Gastroesophageal sphincter (tissue), 4 donors: ENCODE measurements around the gene WDR45B. TPM values are rescaled to one million over a fixed set of nuclear protein-coding genes. Genes with fewer than 3 reads are reported as not detected.

Experiments used
- ATAC-seq: fragments of 150-250 bp; one replicate; pipeline ENCODE4 v1.9.1; 2016; ENCODE audit warnings: mild to moderate bottlenecking, moderate library complexity
- H3K27ac ChIP-seq, 4 donors: fragments of 200-600 bp; sonication (generic) in 3 of 4; 1 replicate in 3 of 4; 2 replicates in 1 of 4; pipeline ENCODE4 v1.5.1; 2016 to 2019
- H3K27me3 ChIP-seq: fragments of 200-600 bp; sonication (generic); one replicate; pipeline ENCODE4 v1.5.1; 2019
- H3K36me3 ChIP-seq, 2 donors: fragments of 200-600 bp; sonication (generic); one replicate each; pipeline ENCODE4 v1.5.1; 2019; ENCODE audit warnings: control low read depth in 1 of 2
- H3K4me1 ChIP-seq, 3 donors: fragments of 200-600 bp; sonication (generic); 1 replicate in 2 of 3; 2 replicates in 1 of 3; pipeline ENCODE4 v1.5.1; 2016 to 2019; ENCODE audit warnings: control low read depth in 2 of 3
- H3K4me3 ChIP-seq, 2 donors: fragments of 200-600 bp; sonication (generic); one replicate each; pipeline ENCODE4 v1.5.1; 2019; ENCODE audit warnings: mild to moderate bottlenecking in 1 of 2, moderate library complexity in 1 of 2
- H3K9me3 ChIP-seq, 3 donors: fragments of 200-600 bp; sonication (generic); one replicate each; pipeline ENCODE4 v1.5.1; 2017 to 2019; ENCODE audit warnings: control low read depth in 2 of 3
- CTCF ChIP-seq, 4 experiments: fragments of 200-600 bp in 2 of 4; fragments of 450-650 bp in 2 of 4; sonication (generic) in 1 of 4; IDR thresholded peaks; one replicate each; pipeline ENCODE4 v1.5.1; 2017 to 2019; ENCODE audit warnings: antibody characterized with exemption in 4 of 4, mild to moderate bottlenecking in 2 of 4, moderate library complexity in 2 of 4
- EP300 ChIP-seq: sonication (generic); formaldehyde crosslinking; IDR thresholded peaks from one replicate; pipeline ENCODE4 v1.6.1; 2017; ENCODE audit warnings: antibody characterized with exemption, mild to moderate bottlenecking
- POLR2A ChIP-seq, 2 donors: fragments of 450-650 bp; IDR thresholded peaks; one replicate each; pipeline ENCODE4 v1.6.1; 2017; ENCODE audit warnings: antibody characterized with exemption in 2 of 2, mild to moderate bottlenecking in 2 of 2, moderate library complexity in 1 of 2
- POLR2AphosphoS5 ChIP-seq: sonication (generic); formaldehyde crosslinking; IDR thresholded peaks from one replicate; pipeline ENCODE4 v1.6.1; 2017; ENCODE audit warnings: antibody characterized with exemption
- WGBS, 2 donors: methylation state at CpG; one replicate each; pipeline ENCODE4 v1.1.5; 2018; ENCODE audit warnings: low coverage in 1 of 2; 5-methylcytosine and 5-hydroxymethylcytosine counted together
- total RNA-seq, 4 donors: library from RNA; depleted of rRNA; stranded (reverse); fragments of >200 nt; gene quantifications; one replicate each; pipeline ENCODE4 v1.1.0, GENCODE V29; 2016

Gene WDR45B
- total RNA-seq, 4 donors from 2014 or later: 70.8 to 77.4 (median 76.4) TPM

- H3K4me3 ChIP-seq: no peak overlapping the region
- WGBS, 2 donors: 76 to 86% methylated on average over 9 to 10 of the region's 22 CpGs
- no peak for ATAC-seq
Measured at GRCh38 chr17:82616021-82616711, 32.1 kb downstream of the WDR45B start.

GRCh38 chr17:82615084-82616020, 32.9 kb downstream of the WDR45B start:
- H3K36me3 ChIP-seq: peaks cover 0 to 92% of the 10 kb centered on the region in 2 donors
- H3K27me3 ChIP-seq: no peaks in the 10 kb centered on the region
- ATAC-seq: no peak
- TF ChIP-seq POLR2A (IDR thresholded peaks at IDR 0.05): no peak
- no peak for TF ChIP-seq CTCF (IDR thresholded peaks at IDR 0.05)
- no peak for TF ChIP-seq POLR2AphosphoS5
- WGBS, 2 donors: 79 to 93% methylated on average over 5 to 16 of the region's 45 CpGs
- peaks cover 0 to 7% (median 2%) of the 10 kb centered on the region in 3 donors for H3K4me1 ChIP-seq
- H3K4me3 ChIP-seq: no peak overlapping the region
- no peak overlapping the region for H3K27ac ChIP-seq
- no peaks in the 10 kb centered on the region for H3K9me3 ChIP-seq

More at GRCh38 chr17:82616021-82616711, 32.1 kb downstream of the WDR45B start:
- peaks cover 0 to 6% (median 2%) of the 10 kb centered on the region in 3 donors for H3K4me1 ChIP-seq
- TF ChIP-seq POLR2A (IDR thresholded peaks at IDR 0.05) (no peak), POLR2AphosphoS5 (no peak), EP300 (no peak), CTCF (IDR thresholded peaks at IDR 0.05) (no peak)
- H3K36me3 ChIP-seq: peaks cover 0 to 92% of the 10 kb centered on the region in 2 donors
- no peaks in the 10 kb centered on the region for H3K27me3 ChIP-seq
- no peak overlapping the region for H3K27ac ChIP-seq
- no peaks in the 10 kb centered on the region for H3K9me3 ChIP-seq

- no peak for ATAC-seq
- no peaks in the 10 kb centered on the region for H3K27me3 ChIP-seq
- 58% methylated on average over 2 of the region's 22 CpGs; no CpG with 5 or more reads in 1 of the 2 donors for WGBS, 2 donors
- H3K36me3 ChIP-seq: peaks cover 0 to 89% of the 10 kb centered on the region in 2 donors
- no peak overlapping the region for H3K27ac ChIP-seq
- no peaks in the 10 kb centered on the region for H3K9me3 ChIP-seq
- no peak overlapping the region for H3K4me3 ChIP-seq
- no peak for TF ChIP-seq EP300
- no peak for TF ChIP-seq CTCF (IDR thresholded peaks at IDR 0.05)
- H3K4me1 ChIP-seq: peaks cover 0 to 7% (median 2%) of the 10 kb centered on the region in 3 donors
Measured at GRCh38 chr17:82614095-82614631, 34.1 kb downstream of the WDR45B start.

GRCh38 chr17:82613283-82614094, 34.8 kb downstream of the WDR45B start:
- peaks cover 0 to 89% of the 10 kb centered on the region in 2 donors for H3K36me3 ChIP-seq
- no peak for ATAC-seq
- H3K27ac ChIP-seq: no peak overlapping the region
- TF ChIP-seq EP300: no peak
- TF ChIP-seq POLR2A (IDR thresholded peaks at IDR 0.05): no peak
- TF ChIP-seq CTCF (IDR thresholded peaks at IDR 0.05): no peak
- no peak for TF ChIP-seq POLR2AphosphoS5
- 75 to 93% methylated on average over 6 to 9 of the region's 37 CpGs for WGBS, 2 donors
- peaks cover 0 to 7% (median 2%) of the 10 kb centered on the region in 3 donors for H3K4me1 ChIP-seq
- no peaks in the 10 kb centered on the region for H3K9me3 ChIP-seq
- no peaks in the 10 kb centered on the region for H3K27me3 ChIP-seq
- H3K4me3 ChIP-seq: no peak overlapping the region
